ENCODE measurements around the gene GPC5.

Gene GPC5

GRCh38 chr13:91739751-91740150 is 341.3 kb downstream of the GPC5 start:
- no peak for DNase-seq (ENCODE audit: low read depth in 2 of 2)
- no peak for TF ChIP-seq CTCF (IDR thresholded peaks at IDR 0.05; ENCODE audit: low read depth, low read length)
- H3K4me3 ChIP-seq (replicated peaks in 1 of 2; ENCODE audit: low read depth in 2 of 2, low read length in 2 of 2), result no peak overlapping the region

DNA sequence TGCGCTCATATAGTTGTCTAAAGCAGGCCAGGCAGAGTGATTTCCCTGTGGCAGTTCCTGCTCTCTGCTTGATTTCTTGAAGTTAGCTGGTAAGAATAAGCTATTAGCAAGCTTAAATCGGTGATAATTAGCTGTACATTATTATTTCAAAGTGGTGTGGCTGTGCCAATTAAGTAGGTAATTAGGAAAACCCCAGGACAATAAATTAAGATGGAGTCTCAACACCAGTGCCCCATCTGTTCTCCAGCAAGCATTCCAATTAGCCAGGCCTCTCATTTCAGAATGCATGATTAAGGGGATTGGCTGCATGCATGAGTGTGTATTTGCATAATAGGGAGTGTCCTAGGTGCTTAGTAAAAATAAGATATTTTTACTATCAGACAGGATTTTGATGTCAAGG is 342.3 kb downstream of the GPC5 start:
- no peak for DNase-seq (ENCODE audit: low read depth in 2 of 2)
- no peak for TF ChIP-seq CTCF (IDR thresholded peaks at IDR 0.05; ENCODE audit: low read depth, low read length)
- H3K4me3 ChIP-seq (replicated peaks in 1 of 2; ENCODE audit: low read depth in 2 of 2, low read length in 2 of 2), result no peak overlapping the region

DNA sequence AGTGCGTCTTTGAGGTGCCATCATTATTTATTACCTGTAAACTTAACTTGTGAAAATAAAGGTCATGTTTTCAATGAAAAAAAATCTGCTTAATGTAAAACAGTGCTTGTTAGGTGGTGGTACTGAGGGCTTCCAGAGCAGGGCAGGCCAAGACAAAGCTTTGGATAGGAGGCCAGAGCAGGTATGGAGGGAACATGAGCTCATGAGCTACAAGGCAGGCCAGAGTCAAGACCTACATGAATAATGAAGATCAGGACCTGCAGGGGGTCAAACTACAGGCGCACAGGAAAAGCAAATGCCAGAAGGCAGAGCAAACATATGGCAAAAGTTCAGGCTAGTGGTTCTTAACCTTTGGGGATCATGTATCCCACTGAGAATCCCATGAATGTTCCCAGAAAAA is 343.5 kb downstream of the GPC5 start:
- H3K4me3 ChIP-seq (replicated peaks in 1 of 2; ENCODE audit: low read depth in 2 of 2, low read length in 2 of 2), result no peak overlapping the region
- no peak for DNase-seq (ENCODE audit: low read depth in 2 of 2)
- no peak for TF ChIP-seq CTCF (IDR thresholded peaks at IDR 0.05; ENCODE audit: low read depth, low read length)

DNA sequence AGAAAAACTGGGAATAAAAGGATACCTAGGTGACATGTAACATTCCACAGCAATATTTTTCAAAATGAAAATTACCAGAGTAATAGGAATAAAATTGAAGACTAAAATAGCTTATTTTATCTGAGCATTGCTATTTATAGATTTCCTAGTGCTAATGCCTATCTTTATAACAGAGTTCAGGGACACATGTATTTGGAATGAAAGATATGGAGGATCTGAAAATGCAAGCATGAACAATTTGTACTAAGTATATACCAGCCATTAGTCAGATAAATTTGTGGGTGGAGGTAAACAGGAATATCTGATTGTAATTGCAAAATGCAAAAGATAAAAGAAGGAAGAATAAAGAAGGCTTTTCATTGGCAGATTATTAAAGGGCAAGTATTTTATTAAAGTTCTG is 345.9 kb downstream of the GPC5 start:
- no peak for DNase-seq (ENCODE audit: low read depth in 2 of 2)

GRCh38 chr13:91745967-91746366 is 347.5 kb downstream of the GPC5 start:
- no peak for DNase-seq (ENCODE audit: low read depth in 2 of 2)
- TF ChIP-seq CTCF (IDR thresholded peaks at IDR 0.05; ENCODE audit: low read depth, low read length), result no peak
- H3K4me3 ChIP-seq (replicated peaks in 1 of 2; ENCODE audit: low read depth in 2 of 2, low read length in 2 of 2), result no peak overlapping the region

More for the DNA sequence above, 345.9 kb downstream of the GPC5 start:
- no peak overlapping the region for H3K4me3 ChIP-seq (replicated peaks in 1 of 2; ENCODE audit: low read depth in 2 of 2, low read length in 2 of 2)
- TF ChIP-seq CTCF (IDR thresholded peaks at IDR 0.05; ENCODE audit: low read depth, low read length), result no peak

- no peak for TF ChIP-seq CTCF (IDR thresholded peaks at IDR 0.05; ENCODE audit: low read depth, low read length)
- no peak for DNase-seq (ENCODE audit: low read depth in 2 of 2)
- no peak overlapping the region for H3K4me3 ChIP-seq (replicated peaks in 1 of 2; ENCODE audit: low read depth in 2 of 2, low read length in 2 of 2)
Measured at GRCh38 chr13:91747186-91747585, 348.8 kb downstream of the GPC5 start.

GRCh38 chr13:91748416-91749089 is 350.1 kb downstream of the GPC5 start:
- H3K4me3 ChIP-seq (replicated peaks in 1 of 2; ENCODE audit: low read depth in 2 of 2, low read length in 2 of 2), result no peak overlapping the region
- no peak for DNase-seq (ENCODE audit: low read depth in 2 of 2)
- TF ChIP-seq CTCF (IDR thresholded peaks at IDR 0.05; ENCODE audit: low read depth, low read length), result no peak

Measured in cardiac fibroblast (primary cell).